IMR-90 (cell line): ENCODE data around the gene ZNF385B. TPM values are rescaled to one million over a fixed set of nuclear protein-coding genes. Genes with fewer than 3 reads are reported as not detected.

Experiments used
- ATAC-seq: fragments of 200-7000 bp; cut with Tn5 transposase; 2 replicates; pipeline ENCODE4 v1.9.1; 2020; ENCODE audit warnings: low read depth, mild to moderate bottlenecking, moderate library complexity
- BruUV-seq: library from RNA; stranded (reverse); fragments of 400-500 nt; replicated peaks from 2 replicates; lab custom pipeline; 2021; lab: Mats Ljungman, UMichigan
- CTCF ChIA-PET: fragments of 300-600 bp; formaldehyde crosslinking; extraction: SDS; loops from one replicate; lab custom pipeline; 2021; ENCODE audit warnings: antibody characterized with exemption; lab: Yijun Ruan, JAX
- POLR2A ChIA-PET: fragments of 300-600 bp; sonication (Branson Sonifier 250); formaldehyde crosslinking; loops from one replicate; lab custom pipeline; 2022; ENCODE audit warnings: antibody characterized with exemption; ENCODE audit not compliant: unreplicated experiment; lab: Charles Lee
- DNase-seq: peaks from one replicate; pipeline ENCODE4 v3.0.0; 2013
- H2AFZ ChIP-seq: replicated peaks from 2 replicates; pipeline ENCODE3; 2013; ENCODE audit warnings: low read length, mild to moderate bottlenecking; ENCODE audit not compliant: poor library complexity
- H2AK5ac ChIP-seq: 2 replicates; pipeline ENCODE4 v1.6.1; 2013; ENCODE audit warnings: low read depth, low read length, inconsistent platforms
- H2AK9ac ChIP-seq: replicated peaks from 2 replicates; pipeline ENCODE3; 2013; ENCODE audit warnings: mild to moderate bottlenecking, low read depth, low read length, moderate library complexity; ENCODE audit not compliant: poor library complexity
- H2BK120ac ChIP-seq: 2 replicates; pipeline ENCODE4 v1.6.1; 2013; ENCODE audit warnings: low read depth, low read length, inconsistent platforms
- H2BK15ac ChIP-seq: 3 replicates; pipeline ENCODE4 v1.6.1; 2013; ENCODE audit warnings: low read depth, low read length, inconsistent platforms
- H2BK20ac ChIP-seq: 2 replicates; pipeline ENCODE4 v1.6.1; 2013; ENCODE audit warnings: low read depth, mild to moderate bottlenecking, inconsistent platforms, low read length, moderate library complexity
- H2BK5ac ChIP-seq: 2 replicates; pipeline ENCODE4 v1.6.1; 2013; ENCODE audit warnings: mild to moderate bottlenecking, low read depth, low read length, inconsistent platforms; ENCODE audit not compliant: poor library complexity, severe bottlenecking
- H3K14ac ChIP-seq: replicated peaks from 2 replicates; pipeline ENCODE4 v1.6.1; 2013; ENCODE audit warnings: low read depth, low read length, inconsistent platforms
- H3K18ac ChIP-seq: 2 replicates; pipeline ENCODE4 v1.6.1; 2013; ENCODE audit warnings: low read depth, low read length, control low read depth
- H3K23ac ChIP-seq: 2 replicates; pipeline ENCODE4 v1.6.1; 2013; ENCODE audit warnings: low read depth, low read length, inconsistent platforms
- H3K27ac ChIP-seq: 2 replicates; pipeline ENCODE4 v1.5.1; 2013; ENCODE audit warnings: mild to moderate bottlenecking, control low read depth, low read length; ENCODE audit not compliant: insufficient read depth
- H3K27me3 ChIP-seq: 2 replicates; pipeline ENCODE4 v1.6.1; 2013; ENCODE audit warnings: low read length; ENCODE audit not compliant: control insufficient read depth, insufficient read depth
- H3K36me3 ChIP-seq: 2 replicates; pipeline ENCODE4 v1.6.1; 2013; ENCODE audit warnings: low read length, mixed read lengths; ENCODE audit not compliant: control insufficient read depth, insufficient read depth
- H3K4ac ChIP-seq: 2 replicates; pipeline ENCODE4 v1.6.1; 2013; ENCODE audit warnings: low read depth, low read length, inconsistent platforms
- H3K4me1 ChIP-seq: 2 replicates; pipeline ENCODE4 v1.6.1; 2013; ENCODE audit warnings: low read length, mixed read lengths; ENCODE audit not compliant: control insufficient read depth, insufficient read depth
- H3K4me2 ChIP-seq: 2 replicates; pipeline ENCODE4 v1.6.1; 2013; ENCODE audit warnings: low read depth, mild to moderate bottlenecking, control low read depth, low read length, moderate library complexity
- H3K4me3 ChIP-seq: 2 replicates; pipeline ENCODE4 v1.5.1; 2013; ENCODE audit warnings: low read depth, mild to moderate bottlenecking, control low read depth, low read length, moderate library complexity; ENCODE audit not compliant: insufficient read depth
- H3K56ac ChIP-seq: 2 replicates; pipeline ENCODE4 v1.6.1; 2013; ENCODE audit warnings: low read length, inconsistent platforms; ENCODE audit not compliant: insufficient read depth; ENCODE audit errors: extremely low read depth
- H3K79me1 ChIP-seq, 2 experiments: 2 replicates each; pipeline ENCODE4 v1.6.1; 2013; ENCODE audit warnings: low read length in 2 of 2, inconsistent platforms in 1 of 2, low read depth in 1 of 2
- H3K9ac ChIP-seq: 2 replicates; pipeline ENCODE4 v1.6.1; 2013; ENCODE audit warnings: low read depth, low read length, control low read depth
- H3K9me1 ChIP-seq: 2 replicates; pipeline ENCODE4 v1.6.1; 2013; ENCODE audit warnings: low read length, inconsistent platforms; ENCODE audit not compliant: insufficient read depth
- H3K9me3 ChIP-seq: 2 replicates; pipeline ENCODE4 v1.6.1; 2013; ENCODE audit warnings: low read length; ENCODE audit not compliant: control insufficient read depth, insufficient read depth
- H4K20me1 ChIP-seq: 2 replicates; pipeline ENCODE4 v1.6.1; 2013; ENCODE audit warnings: low read length, inconsistent platforms; ENCODE audit not compliant: insufficient read depth
- H4K5ac ChIP-seq: 2 replicates; pipeline ENCODE4 v1.6.1; 2013; ENCODE audit warnings: mild to moderate bottlenecking, low read depth, low read length, control low read depth
- H4K8ac ChIP-seq, 2 experiments: 2 replicates each; pipeline ENCODE4 v1.6.1; 2013; ENCODE audit warnings: low read depth in 2 of 2, low read length in 2 of 2, control low read depth in 1 of 2, inconsistent platforms in 1 of 2
- H4K91ac ChIP-seq: 2 replicates; pipeline ENCODE4 v1.6.1; 2013; ENCODE audit warnings: low read depth, low read length, inconsistent platforms; ENCODE audit not compliant: insufficient read depth
- BHLHE40 ChIP-seq: fragments of 150-350 bp; IDR thresholded peaks from 2 replicates; pipeline ENCODE4 v1.6.1; 2016; ENCODE audit warnings: mild to moderate bottlenecking, low read depth, low read length
- CEBPB ChIP-seq: IDR thresholded peaks from 2 replicates; pipeline ENCODE4 v1.6.1; 2012; ENCODE audit warnings: low read depth, low read length, improper control_type of control experiment
- CHD1 ChIP-seq: IDR thresholded peaks from 2 replicates; pipeline ENCODE4 v1.6.1; 2012; ENCODE audit warnings: low read depth, low read length, improper control_type of control experiment
- CTCF ChIP-seq: conservative IDR thresholded peaks from 2 replicates; pipeline ENCODE4 v1.5.1; 2012; ENCODE audit warnings: mild to moderate bottlenecking, low read depth, low read length, improper control_type of control experiment
- ELK1 ChIP-seq: fragments of 150-350 bp; IDR thresholded peaks from 2 replicates; pipeline ENCODE4 v1.6.1; 2016; ENCODE audit warnings: low read depth, mild to moderate bottlenecking, low read length, moderate library complexity, borderline replicate concordance
- FOS ChIP-seq: fragments of 150-350 bp; IDR thresholded peaks from 2 replicates; pipeline ENCODE4 v1.6.1; 2016; ENCODE audit warnings: low read depth, low read length
- MAFK ChIP-seq: IDR thresholded peaks from 2 replicates; pipeline ENCODE4 v1.6.1; 2012; ENCODE audit warnings: low read depth, low read length, improper control_type of control experiment
- MAZ ChIP-seq: IDR thresholded peaks from 2 replicates; pipeline ENCODE4 v1.6.1; 2012; ENCODE audit warnings: low read depth, mild to moderate bottlenecking, low read length, improper control_type of control experiment, moderate library complexity, borderline replicate concordance
- MXI1 ChIP-seq: IDR thresholded peaks from 2 replicates; pipeline ENCODE4 v1.6.1; 2012; ENCODE audit warnings: low read depth, mild to moderate bottlenecking, low read length, moderate library complexity, borderline replicate concordance
- NFE2L2 ChIP-seq: fragments of 150-350 bp; IDR thresholded peaks from 2 replicates; pipeline ENCODE4 v1.6.1; 2016; ENCODE audit warnings: low read depth, mild to moderate bottlenecking, low read length
- POLR2A ChIP-seq: IDR thresholded peaks from 2 replicates; pipeline ENCODE4 v1.6.1; 2012; ENCODE audit warnings: mild to moderate bottlenecking, low read depth, low read length
- RAD21 ChIP-seq: IDR thresholded peaks from 2 replicates; pipeline ENCODE4 v1.6.1; 2012; ENCODE audit warnings: low read length, improper control_type of control experiment
- RCOR1 ChIP-seq: IDR thresholded peaks from 2 replicates; pipeline ENCODE4 v1.6.1; 2012; ENCODE audit warnings: mild to moderate bottlenecking, low read length, improper control_type of control experiment; ENCODE audit not compliant: insufficient replicate concordance
- RFX5 ChIP-seq: IDR thresholded peaks from 2 replicates; pipeline ENCODE4 v1.8.0; 2012; ENCODE audit warnings: low read depth, mild to moderate bottlenecking, low read length, moderate library complexity
- SMC3 ChIP-seq: fragments of 150-350 bp; IDR thresholded peaks from 2 replicates; pipeline ENCODE4 v1.6.1; 2016; ENCODE audit warnings: low read depth, mild to moderate bottlenecking, antibody characterized with exemption, low read length, moderate library complexity
- USF2 ChIP-seq: fragments of 150-350 bp; IDR thresholded peaks from 2 replicates; pipeline ENCODE4 v1.6.1; 2017; ENCODE audit warnings: mild to moderate bottlenecking, antibody characterized with exemption, low read length, low read depth
- dilution Hi-C: fragments of 300-500 bp; cut with HindIII; formaldehyde crosslinking; loops from one replicate; pipeline ENCODE4 v1.14.3; 2018; ENCODE audit warnings: low sequenced_read_pairs; ENCODE audit not compliant: unreplicated experiment
- in situ Hi-C: fragments of 300-500 bp; cut with MboI; formaldehyde crosslinking; loops from 3 replicates; pipeline ENCODE4 v1.14.3; 2019; ENCODE audit warnings: low sequenced_read_pairs, inconsistent platforms, mixed read lengths
- intact Hi-C: fragments of 100-400 bp; cut with micrococcal nuclease; formaldehyde crosslinking; loops from 2 replicates; pipeline ENCODE4 v1.10.0; 2022
- polyA plus RNA-seq, 3 experiments: library from polyadenylated mRNA; depleted of rRNA; stranded (reverse); fragments of >200 nt; gene quantifications; 2 replicates each; pipeline ENCODE4 v1.2.3, GENCODE V29; 2012; ENCODE audit warnings: low replicate concordance in 1 of 3
- total RNA-seq: library from RNA; depleted of rRNA; stranded (reverse); fragments of >200 nt; gene quantifications from 2 replicates; pipeline ENCODE4 v1.2.3, GENCODE V29; 2012

Gene ZNF385B
- total and polyA plus RNA-seq, 2 of the 4 experiments (the other 2 are of a cell fraction), result not detected

GRCh38 chr2:179478771-179479170, 382.6 kb downstream of the ZNF385B start:
- DNase-seq (no peak), ATAC-seq (no peak)
- H3K4me3 ChIP-seq, result no peak overlapping the region
- intact Hi-C loops (no loop called here), in situ Hi-C loops (no loop called here), dilution Hi-C loops (no loop called here)
- TF ChIP-seq RAD21 (no peak), CHD1 (no peak), SMC3 (no peak), RCOR1 (no peak), MAZ (no peak), RFX5 (no peak), CTCF (no peak), FOS (no peak), BHLHE40 (no peak), MAFK (no peak), MXI1 (no peak), CEBPB (no peak), NFE2L2 (no peak), POLR2A (no peak), ELK1 (no peak), USF2 (no peak)
- H3K18ac ChIP-seq, result no peak overlapping the region
- H2AFZ ChIP-seq, result no peak overlapping the region
- H2AK5ac ChIP-seq, result no peak overlapping the region
- H3K79me1 ChIP-seq, result no peaks in the 10 kb centered on the region
- no peak overlapping the region for H2BK20ac ChIP-seq
- no peaks in the 10 kb centered on the region for H3K9me1 ChIP-seq
- CTCF ChIA-PET, result no interaction called here
- H3K9ac ChIP-seq, result no peak overlapping the region
- H3K27me3 ChIP-seq, result no peaks in the 10 kb centered on the region
- H4K91ac ChIP-seq, result no peak overlapping the region
- H2AK9ac ChIP-seq, result no peak overlapping the region
- H3K23ac ChIP-seq, result no peak overlapping the region
- no peaks in the 10 kb centered on the region for H3K9me3 ChIP-seq
- no peak overlapping the region for H2BK120ac ChIP-seq
- H3K56ac ChIP-seq, result no peak overlapping the region
- POLR2A ChIA-PET, result no interaction called here
- no TSS peak for BruUV-seq
- H2BK5ac ChIP-seq, result no peak overlapping the region
- no peak overlapping the region for H4K5ac ChIP-seq
- no peak overlapping the region for H2BK15ac ChIP-seq
- H3K27ac ChIP-seq, result no peak overlapping the region
- H3K4ac ChIP-seq, result no peak overlapping the region
- H3K36me3 ChIP-seq, result no peaks in the 10 kb centered on the region
- no peak overlapping the region for H4K8ac ChIP-seq
- H4K20me1 ChIP-seq, result no peaks in the 10 kb centered on the region
- no peak overlapping the region for H3K14ac ChIP-seq
- no peaks in the 10 kb centered on the region for H3K4me1 ChIP-seq
- no peak overlapping the region for H3K4me2 ChIP-seq
